GM18498 (cell line): ENCODE results near the gene VGLL2.

Experiments
- ATAC-seq: cut with Tn5 transposase; IDR thresholded peaks from one replicate; pipeline ENCODE4 v1.9.1; 2021; ENCODE audit warnings: mild to moderate bottlenecking, moderate library complexity; ENCODE audit not compliant: unreplicated experiment

VGLL2 gene

DNA sequence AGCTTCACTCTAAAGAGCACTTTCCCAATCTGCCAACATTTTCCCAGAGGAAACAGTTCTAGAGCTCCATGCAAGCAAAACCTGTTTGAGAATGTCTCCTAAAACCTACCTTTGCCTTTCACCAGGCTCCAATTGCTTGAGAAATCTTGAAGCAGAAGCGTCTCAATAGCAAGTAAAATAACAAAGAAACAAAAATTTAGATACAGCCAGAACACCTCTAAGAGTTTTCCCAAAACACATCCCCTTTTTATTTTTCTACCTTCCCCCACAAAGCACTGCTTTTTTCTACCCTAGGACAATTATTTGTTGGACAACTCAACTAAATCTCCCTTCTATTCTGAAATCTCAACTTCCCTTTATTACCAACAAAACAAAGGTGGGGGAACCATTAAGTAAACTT lies 3.6 kb downstream of the VGLL2 start:
- ATAC-seq = no peak

DNA sequence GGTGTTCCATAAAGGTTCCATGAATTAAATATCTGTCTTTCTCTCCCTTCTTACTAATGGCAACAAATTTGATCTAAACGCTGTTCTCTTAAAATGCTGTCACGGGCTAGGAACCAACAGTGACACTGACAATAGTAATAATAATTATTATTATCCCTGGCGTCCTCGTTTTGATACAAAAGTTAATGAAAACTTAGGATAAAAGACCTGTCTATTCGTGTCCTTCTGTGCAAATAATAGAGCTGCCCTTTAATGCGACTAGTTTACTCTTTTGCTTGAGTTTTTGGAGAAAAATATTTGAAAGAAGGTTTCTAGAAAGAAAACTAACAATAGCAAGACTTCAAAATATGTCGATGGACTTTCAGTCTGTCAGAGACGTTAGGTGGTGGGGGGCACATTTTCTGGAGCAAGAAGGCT lies 4.3 kb downstream of the VGLL2 start:
- ATAC-seq = no peak

DNA sequence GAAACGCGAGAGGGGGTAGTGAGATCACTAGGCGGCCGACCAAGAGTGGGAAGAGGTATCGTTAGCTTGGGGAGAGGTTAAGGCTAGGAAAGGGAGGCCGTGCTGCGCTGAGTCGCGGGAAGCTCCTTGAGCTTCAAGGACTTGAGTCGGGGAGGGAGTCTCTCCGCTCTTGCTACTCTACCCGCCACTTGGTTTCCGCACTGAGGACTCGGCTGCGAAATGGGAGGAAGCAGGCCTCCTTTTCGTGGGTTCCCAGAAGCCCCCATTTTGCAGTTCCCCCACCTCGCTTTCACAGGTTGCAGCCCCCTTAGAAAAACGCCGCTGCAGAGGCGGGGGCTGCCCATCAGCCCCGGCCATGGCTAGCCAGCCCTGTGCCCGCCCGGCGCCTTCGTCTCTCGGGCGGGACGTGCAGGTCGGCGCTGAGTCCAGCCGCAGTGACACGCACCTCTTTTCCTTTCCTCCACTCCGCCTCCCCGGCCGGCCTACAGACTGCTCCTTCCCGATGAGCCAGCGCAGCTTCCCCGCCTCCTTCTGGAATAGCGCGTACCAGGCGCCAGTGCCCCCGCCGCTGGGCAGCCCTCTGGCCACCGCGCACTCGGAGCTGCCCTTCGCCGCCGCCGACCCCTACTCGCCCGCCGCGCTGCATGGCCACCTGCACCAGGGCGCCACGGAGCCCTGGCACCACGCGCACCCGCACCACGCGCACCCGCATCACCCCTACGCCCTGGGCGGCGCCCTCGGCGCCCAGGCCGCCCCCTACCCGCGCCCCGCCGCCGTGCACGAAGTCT lies 4.9 kb downstream of the VGLL2 start:
- ATAC-seq = no peak

DNA sequence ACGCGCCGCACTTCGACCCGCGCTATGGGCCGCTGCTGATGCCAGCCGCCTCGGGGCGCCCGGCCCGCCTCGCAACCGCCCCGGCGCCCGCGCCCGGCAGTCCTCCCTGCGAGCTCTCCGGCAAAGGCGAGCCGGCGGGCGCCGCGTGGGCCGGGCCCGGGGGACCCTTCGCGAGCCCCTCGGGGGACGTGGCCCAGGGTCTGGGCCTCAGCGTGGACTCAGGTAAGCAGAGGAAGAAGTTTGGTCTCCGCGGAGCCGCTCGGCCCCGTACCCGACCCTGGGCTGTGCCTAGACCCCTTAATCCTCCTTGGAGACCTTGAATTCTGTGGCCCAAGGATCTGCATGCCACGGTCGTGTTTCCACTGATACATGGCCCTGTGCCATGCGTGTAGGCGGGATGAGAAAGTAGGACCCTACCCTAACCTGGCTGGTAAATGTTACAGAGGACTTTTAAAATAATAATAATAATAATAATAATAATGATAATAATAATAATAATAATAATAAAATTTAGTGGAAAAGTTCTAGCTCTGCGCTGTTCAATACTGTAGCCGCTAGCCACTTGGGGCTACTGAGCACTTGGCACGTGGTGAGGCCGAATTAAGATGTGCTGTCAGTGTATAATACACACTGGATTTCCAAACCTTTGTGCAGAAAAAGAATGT lies 5.6 kb downstream of the VGLL2 start:
- no peak for ATAC-seq

DNA sequence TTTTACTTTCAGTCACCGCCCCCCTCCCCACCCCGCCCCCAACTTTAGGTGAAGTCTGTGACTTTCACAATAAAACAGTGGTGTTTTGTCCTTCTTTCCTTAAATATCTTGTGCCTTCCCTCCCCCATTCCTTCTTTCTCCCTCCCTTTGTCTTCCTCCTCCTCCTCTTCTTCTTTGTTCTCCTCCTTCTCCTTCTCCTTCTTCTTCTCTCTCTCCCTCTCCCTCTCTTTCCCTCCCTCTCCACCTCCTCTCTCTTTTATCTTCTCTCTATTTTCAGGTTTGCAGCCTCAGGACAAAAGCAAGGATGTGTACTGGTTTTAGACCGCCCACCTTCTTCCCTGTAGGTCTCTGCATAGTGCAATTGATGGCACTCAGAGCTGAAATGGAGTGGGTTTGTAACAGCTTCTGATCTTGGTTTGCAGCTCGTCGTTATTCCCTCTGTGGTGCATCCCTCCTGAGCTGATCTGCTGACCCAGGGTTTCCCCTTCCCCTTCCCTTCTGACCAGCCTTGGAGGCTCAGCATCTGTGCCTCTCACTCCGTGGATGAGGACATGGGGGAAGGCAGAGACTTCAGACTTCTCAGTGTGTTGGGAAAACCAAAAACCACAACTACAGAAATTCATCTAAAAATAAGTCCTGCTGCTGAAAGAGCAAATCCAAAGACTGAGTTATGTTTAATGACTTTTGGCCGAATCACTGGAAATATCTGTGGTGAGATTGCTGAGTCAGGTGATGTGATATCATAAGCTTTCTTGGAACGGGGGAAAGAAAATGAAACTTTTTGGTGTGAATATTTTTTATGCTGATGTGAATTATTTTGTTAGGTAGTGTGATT lies 6.9 kb downstream of the VGLL2 start:
- ATAC-seq = no peak

DNA sequence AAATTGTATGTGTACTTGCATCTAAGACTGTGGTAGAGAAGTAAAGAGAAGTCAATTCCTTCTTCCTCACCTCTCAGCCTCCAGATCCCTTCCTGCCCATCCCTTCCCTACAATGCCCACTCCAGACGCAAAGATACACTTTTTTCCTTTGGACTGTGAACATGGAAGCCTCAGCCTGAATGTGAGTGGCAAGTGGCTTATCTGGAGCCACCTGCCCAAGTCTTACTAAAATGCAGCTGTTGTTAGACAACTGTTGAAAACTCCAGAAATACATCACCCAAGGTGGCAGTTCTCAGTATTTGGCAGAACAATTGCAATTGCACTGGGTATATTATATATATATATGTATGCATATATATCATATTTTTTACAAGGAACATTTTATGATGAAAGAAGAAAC lies 7.5 kb downstream of the VGLL2 start:
- ATAC-seq = no peak

DNA sequence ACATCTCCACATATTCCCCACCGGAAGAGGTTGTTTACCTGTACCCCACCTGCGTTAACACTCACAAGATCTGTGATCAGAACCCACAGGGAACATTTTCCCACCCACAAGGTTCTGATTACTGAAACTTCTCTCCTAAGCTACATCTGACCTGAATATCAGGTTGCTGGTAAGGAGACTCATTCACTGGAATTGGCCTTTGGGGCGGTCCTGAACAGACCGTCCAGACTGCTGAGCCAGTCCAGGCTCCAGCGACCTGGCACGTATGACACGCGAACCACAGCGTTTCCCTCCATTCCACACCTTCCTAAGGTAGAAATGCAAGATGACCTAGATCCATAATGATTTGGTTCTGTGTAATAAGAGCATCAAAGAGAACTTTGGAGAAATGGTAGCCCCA lies 9.8 kb downstream of the VGLL2 start:
- no peak for ATAC-seq

DNA sequence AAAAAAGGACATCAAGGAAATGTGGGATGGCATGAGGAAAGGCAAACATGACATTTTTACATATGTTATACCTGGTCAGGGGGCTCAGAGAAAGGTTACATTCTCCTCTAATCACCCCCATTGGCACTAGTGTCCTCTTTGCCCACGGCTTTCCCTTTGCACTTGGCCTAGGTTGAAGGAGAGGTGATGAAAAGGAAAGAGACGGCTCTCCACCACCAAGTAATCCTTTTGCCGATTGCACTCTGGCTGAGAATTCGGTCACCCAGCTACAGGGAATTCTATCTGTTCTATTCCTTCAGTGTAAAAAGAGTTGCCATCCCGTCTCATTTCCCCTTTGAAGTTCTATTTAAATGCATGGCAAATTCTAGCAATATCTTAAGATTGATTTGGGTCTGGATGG lies 10.4 kb downstream of the VGLL2 start:
- no peak for ATAC-seq

DNA sequence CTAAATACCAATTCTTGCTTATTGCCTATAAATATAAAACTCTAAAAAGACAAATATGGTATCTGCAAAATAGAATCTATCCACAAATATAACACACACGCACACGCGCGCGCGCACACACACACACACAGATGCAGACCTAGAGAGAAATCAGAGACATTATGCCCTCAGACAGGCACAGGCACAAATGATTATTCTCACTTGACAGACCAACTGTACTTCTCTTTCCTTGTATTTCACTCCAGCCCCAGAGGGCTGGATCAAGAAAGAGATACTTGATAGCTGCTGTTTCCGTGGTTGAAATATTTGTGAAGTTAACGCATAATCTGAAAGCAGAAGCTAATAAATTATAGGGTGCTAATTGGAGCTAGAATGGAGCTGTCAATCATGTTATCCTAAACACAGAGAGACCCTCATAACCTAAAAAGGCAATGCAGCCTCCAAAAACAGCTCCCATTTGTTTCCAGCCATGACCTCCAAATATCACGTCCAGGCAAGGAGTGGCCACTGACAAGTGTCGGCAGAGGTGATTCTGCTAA lies 11.5 kb downstream of the VGLL2 start:
- ATAC-seq = no peak

DNA sequence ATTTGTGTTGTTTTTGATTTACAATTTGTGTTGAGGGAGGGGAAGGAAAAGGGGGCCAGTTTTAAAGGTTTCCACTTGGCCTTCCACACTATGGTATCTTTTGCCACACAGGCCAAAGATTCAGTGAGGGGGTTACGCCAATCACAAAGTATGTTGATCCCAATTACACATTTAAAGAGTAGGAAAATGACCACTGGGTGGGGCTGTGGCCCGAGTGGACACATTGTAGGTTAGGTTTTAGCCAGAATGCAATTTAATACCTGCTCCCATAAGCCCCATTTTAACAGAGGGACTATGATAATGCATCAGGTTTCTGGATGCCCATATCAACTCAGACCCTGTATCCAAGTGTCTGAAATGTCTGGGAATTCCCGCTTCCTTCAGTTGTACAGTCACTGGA lies 15.6 kb downstream of the VGLL2 start:
- no peak for ATAC-seq

DNA sequence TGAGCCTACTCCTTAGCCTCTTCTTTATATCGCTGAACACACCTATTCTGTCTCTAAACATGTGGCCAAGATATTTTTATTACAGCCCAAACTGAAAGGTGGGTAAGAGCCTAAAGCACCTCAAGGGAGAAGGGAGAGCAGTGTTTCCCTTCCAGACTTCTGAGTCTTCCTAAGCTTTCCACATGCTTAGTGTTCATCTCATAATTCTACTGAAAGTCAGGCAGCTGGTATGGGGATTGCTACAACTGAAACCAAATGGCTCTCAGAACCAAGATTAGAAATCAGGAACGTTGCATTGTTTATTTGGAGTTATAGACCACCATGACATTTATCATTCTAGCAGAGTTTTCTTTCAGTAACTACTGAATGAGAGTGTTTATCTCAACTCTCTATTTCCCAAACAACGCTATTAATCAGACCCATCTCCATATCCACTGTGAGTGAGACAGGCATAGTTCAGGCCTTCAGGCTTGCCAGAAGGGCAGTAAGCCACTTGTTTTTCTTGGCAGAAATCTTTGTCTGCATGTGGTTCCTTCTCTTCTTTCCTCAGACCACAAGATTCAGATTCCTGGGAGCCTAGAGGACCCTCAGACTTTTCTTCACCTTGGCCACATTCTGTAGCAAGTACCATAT lies 22.8 kb downstream of the VGLL2 start:
- ATAC-seq = no peak

DNA sequence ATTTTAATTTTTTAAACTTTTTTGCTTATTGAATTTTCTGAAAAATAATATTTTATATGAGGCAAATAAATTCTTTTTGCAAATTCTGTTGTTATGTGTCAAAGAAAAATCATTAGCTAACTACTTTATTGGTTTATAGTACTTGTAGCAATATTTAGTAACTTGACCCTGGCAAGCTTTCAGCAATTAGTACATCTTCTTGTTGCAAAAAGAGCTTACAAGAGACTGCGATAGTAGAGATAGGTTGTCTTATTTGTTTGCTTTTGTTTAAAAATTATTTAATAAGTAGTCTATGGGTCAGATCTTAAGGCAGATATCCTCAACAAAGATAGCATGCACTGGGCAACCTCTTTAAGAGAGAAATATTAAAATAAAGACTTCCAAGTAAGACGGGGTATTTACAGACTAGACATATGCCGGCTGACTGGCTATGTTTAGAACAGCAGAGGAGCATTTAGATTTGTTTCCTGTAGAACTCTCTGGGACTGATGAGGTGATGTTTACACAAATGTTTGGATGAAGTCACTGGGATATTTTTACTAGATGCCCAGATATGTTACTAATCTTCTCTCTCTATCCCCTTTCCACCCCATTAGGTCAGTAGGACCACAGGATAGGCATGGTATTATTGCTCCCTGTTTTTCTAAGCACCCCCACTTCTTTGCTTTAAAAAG lies 25.0 kb downstream of the VGLL2 start:
- no peak for ATAC-seq

DNA sequence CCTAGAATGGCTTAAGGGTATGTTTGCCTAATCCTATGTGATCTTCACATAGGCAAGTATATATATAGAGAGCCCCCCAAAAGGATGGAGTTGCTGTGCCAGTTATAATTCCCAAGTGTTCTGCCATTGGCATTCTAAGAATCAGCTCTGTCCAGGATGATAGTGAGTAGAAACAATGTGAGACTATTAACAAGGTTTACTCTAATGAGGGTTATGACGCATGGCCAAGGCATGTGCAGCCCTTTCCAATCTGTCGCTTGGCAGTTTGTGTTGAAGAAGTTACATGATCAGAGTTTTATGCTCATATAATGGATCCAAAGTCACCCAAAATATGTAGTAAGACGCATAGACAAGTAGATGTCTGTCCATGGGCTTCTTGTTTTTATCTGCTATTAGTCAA lies 33.6 kb downstream of the VGLL2 start:
- ATAC-seq = no peak

DNA sequence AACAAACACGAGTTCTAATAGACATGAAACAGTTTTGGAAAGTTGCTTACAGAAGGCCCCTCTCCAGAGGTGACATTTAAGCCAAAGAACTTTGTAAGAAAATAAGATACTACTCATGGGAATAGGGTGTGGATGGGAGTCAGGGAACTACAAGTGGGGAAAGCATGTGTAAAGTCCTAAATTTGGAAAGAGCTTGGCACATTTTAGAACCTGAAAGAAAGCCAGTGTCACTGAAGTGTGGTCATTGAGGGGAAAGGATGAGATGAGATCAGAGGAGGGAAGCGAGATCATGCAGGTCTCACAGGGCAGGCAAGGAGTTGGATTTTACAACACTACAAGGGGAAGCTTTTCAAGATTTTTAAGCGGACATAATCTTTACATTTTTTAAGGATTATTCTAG lies 38.0 kb downstream of the VGLL2 start:
- no peak for ATAC-seq

DNA sequence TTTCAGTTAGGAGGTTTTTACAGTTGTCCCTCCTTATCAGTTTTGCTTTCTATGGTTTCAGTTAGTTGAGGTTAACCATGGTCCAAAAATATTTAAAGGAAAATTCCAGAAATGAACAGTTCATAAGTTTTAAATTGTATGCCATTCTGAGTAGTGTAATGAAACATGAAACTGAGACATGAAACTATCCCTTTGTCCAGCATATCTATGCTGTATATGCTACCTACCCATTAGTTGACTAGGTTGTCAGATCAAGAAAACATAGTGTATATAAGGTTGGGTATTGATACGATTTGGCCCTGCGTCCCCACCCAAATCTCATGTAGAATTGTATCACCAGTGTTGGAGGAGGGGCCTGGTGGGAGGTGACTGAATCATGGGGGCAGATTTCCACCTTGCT lies 39.1 kb downstream of the VGLL2 start:
- no peak for ATAC-seq

DNA sequence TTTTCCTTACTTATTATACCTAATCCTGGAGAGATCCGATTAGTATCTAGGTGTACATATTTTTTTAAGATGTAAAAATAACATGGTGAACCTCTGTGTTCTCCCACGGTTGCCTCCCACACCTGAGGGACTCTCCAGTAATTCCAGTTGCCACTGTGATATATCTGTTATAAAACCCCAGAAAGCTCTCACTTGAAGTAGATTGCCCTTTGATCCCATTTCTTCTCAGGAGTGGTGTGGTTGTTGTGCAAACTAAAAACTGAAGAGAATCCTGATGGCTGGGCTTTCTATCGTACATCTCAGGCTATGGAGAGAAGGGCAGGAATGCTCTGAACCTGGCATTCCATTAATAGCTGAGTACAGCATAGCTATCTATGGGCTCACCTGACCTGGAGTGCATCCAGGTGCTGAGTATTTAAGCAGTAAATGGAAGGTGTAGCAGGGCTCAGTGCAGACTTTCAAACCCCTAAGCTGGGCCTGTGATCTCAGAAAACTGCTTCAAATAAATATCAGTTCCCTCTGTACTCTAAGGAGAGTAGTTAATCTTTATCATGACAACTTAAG lies 41.0 kb downstream of the VGLL2 start:
- ATAC-seq = no peak

DNA sequence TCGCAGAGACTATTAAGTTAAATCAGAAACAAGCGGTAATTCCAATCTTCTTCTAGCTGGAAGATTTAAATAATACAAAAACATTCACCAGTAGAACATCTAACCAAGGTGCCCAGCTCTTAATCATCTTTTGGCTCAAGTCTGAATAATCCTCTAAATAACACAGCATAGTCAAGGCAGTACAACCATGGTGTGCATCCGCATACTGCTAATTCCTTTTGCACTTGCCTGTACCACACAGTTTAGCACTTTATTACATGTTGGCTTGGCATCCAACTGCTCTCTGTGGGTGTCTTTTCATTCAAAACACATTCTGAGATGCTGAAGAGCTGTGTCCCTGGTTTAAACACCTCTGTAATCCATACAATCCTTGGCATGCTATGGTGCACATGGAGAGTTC lies 42.3 kb downstream of the VGLL2 start:
- ATAC-seq = no peak

DNA sequence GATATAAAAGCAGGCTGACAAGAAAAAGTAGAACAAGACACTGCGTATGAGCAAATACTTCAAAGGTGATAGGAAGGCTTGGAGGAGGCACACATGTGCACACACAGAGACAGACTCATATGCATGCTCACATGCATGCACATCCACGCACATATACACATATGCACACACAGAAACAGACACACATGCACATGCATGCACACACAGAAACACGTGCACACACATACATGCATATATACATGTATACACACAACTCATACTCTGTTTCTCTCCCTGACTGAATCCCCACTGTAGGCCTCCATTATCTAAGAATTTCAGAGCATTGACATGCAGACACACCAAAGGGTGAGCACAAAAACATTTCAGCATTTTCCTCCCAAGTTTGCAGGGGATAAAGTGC lies 43.7 kb downstream of the VGLL2 start:
- ATAC-seq = no peak

DNA sequence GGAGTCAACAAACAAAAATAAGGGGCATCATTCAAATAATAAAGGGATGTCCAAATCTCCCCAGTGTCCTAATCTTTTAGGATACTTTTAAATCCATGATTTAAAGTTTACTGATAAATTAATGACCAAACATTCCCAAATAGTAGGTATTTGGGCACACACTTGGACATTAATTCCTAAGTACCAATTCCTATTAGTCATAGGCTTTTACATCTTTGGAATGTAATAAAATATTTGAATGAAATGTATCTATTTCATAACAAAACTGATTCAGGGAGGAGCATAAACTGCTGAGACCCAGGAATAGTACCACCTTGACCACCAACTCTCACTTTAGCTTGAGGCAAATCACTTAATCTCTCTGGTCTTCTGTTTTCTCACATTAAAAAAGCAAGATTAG lies 44.3 kb downstream of the VGLL2 start:
- no peak for ATAC-seq

DNA sequence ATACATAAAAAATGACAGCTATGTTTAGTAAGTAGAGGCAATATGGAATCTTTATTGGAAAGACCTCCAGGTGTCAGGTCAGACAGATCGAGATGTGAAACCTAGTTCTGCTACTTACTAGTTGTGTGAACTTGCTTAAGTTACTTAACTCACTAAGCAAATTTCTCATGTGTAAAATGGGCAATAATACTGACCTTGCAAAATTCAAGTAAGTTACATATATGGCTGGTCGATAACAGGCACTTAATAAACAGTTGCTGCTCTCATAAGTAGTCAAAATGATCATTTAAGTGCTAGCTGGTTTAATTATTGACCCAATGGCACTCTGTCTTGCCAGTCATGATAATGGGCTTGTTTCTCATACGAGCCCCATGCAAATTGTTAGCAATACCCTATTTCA lies 46.0 kb downstream of the VGLL2 start:
- no peak for ATAC-seq
